IPS-18a (cell line): ENCODE measurements around the gene RPL22L1.
"Not testable (repeated sequence)": the region's sequence is repeated elsewhere in the genome, so short reads cannot be mapped to it uniquely, and the experiment has no call there.

Source experiments
- H3K27ac ChIP-seq: one replicate; pipeline ENCODE4 v1.5.1; 2013; ENCODE audit warnings: low read length
- H3K27me3 ChIP-seq: one replicate; pipeline ENCODE4 v1.6.1; 2013; ENCODE audit warnings: mild to moderate bottlenecking, low read length; ENCODE audit not compliant: control insufficient read depth, insufficient read depth
- H3K36me3 ChIP-seq: one replicate; pipeline ENCODE4 v1.6.1; 2013; ENCODE audit warnings: low read depth, low read length; ENCODE audit not compliant: control insufficient read depth
- H3K4me1 ChIP-seq: one replicate; pipeline ENCODE4 v1.6.1; 2013; ENCODE audit warnings: low read depth, low read length; ENCODE audit not compliant: control insufficient read depth
- H3K4me3 ChIP-seq: one replicate; pipeline ENCODE4 v1.5.1; 2013; ENCODE audit warnings: low read length
- H3K9ac ChIP-seq: one replicate; pipeline ENCODE4 v1.6.1; 2013; ENCODE audit warnings: mild to moderate bottlenecking, low read length, moderate library complexity
- H3K9me3 ChIP-seq: one replicate; pipeline ENCODE4 v1.6.1; 2013; ENCODE audit warnings: low read depth, low read length; ENCODE audit not compliant: control insufficient read depth

The RPL22L1 gene

DNA sequence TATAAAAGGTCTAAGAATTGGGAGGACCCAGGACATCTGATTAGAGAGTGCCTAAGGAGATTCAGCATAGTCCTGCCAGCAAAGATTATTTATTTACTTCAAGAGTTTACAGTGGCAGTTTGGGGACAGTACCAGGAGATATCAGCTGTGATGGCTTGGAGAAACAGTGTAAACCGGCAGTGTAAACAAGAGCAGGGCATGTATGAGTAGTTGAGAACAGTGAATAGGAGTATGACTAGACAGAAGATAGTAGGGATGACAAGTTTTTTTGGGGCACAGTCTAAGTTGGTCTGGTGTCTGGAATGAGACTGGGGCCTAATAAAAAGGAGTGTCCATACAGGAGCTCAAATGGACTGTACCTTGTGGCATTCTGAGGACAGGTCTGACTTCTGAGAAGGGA is 51.7 kb downstream of the RPL22L1 start:
- H3K36me3 ChIP-seq, H3K27ac ChIP-seq, H3K9ac ChIP-seq, H3K4me3 ChIP-seq, H3K27me3 ChIP-seq, H3K9me3 ChIP-seq: not testable (repeated sequence)
- H3K4me1 ChIP-seq, result peaks cover 23% of the 10 kb centered on the region

DNA sequence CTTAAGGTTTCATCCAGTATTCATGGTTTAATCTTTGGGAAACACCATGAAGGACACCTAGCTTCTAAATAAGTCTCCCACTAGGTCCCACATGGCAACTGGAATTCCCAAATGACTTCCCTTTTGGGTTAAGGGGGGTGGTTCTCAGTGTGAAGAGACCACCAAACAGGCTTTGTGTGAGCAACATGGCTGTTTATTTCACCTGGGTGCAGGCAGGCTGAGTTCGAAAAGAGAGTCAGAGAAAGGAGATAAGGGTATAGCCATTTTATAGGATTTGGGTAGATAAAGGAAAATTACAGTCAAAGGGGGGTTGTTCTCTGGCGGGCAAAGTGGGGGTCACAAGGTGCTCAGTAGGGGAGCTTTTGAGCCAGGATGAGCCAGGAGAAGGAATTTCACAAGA is 52.5 kb downstream of the RPL22L1 start:
- not testable (repeated sequence) for H3K9me3 ChIP-seq, H3K9ac ChIP-seq, H3K36me3 ChIP-seq, H3K27ac ChIP-seq, H3K4me3 ChIP-seq, H3K27me3 ChIP-seq
- H3K4me1 ChIP-seq, result peaks cover 27% of the 10 kb centered on the region

DNA sequence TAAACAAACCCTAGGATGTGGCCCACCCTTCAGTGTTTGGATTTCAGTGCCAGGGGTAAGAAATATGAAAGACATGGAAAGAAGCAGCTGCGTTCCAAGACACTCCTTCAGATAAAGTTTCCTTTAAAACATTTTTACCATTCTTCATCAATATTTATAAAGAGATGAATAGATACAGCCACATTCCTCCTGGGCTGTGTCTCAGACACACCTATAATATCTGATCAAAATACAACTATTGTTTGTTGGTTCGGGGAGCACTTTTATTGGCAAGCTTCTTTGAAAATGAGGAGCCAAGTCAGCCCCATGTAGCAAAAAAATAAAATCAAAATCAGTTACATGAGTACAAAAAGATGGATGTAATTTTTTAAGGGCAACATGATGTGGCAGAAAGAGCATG is 53.2 kb downstream of the RPL22L1 start:
- Histone ChIP-seq H3K9me3 (no peaks in the 10 kb centered on the region), H3K4me1 (peaks cover 32% of the 10 kb centered on the region), H3K27me3 (no peaks in the 10 kb centered on the region), H3K4me3 (no peak overlapping the region), H3K27ac (no peak overlapping the region), H3K9ac (no peak overlapping the region), H3K36me3 (no peaks in the 10 kb centered on the region)

DNA sequence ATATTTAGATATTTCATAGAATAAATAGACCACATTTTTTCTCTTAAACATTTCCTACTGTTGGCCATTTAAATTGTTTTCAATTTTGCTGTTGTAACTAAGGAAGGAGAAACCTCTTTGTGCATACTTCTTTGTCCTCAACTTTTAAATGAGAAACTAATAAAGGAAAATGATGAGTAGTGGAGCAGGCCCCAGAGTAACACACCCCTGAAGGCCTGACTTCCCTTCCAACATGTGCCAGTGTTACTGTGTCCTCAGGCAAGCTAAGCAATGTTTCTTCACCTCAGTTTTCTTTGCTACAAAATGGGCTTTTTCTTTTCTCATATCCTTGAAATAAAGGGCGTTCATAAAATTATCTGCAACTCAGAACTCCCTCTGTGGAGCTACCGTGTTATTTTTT is 53.7 kb downstream of the RPL22L1 start:
- Histone ChIP-seq H3K9ac (no peak overlapping the region), H3K27me3 (no peaks in the 10 kb centered on the region), H3K4me3 (no peak overlapping the region), H3K27ac (no peak overlapping the region), H3K9me3 (no peaks in the 10 kb centered on the region), H3K4me1 (peaks cover 32% of the 10 kb centered on the region), H3K36me3 (no peaks in the 10 kb centered on the region)

DNA sequence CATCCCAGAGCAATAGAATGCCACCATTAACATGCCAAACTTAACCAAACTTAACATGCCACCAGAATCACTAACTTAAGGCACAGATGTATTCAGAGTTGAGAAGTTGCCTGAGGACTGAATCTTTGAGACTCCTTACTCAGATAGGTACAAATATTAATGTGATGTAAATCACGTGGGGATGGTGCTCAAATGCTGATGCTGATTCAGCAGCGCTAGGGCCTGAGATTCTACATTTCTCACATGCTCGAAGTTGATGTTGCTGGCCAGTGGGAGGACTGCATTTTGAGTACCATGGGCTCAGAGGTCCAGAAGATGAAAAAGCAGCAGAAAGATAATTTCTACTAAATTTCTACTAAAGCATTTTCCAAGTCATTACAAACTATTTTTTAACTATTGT is 54.1 kb downstream of the RPL22L1 start:
- no peak overlapping the region for H3K27ac ChIP-seq
- H3K36me3 ChIP-seq, result no peaks in the 10 kb centered on the region
- H3K4me1 ChIP-seq, result peaks cover 32% of the 10 kb centered on the region
- no peak overlapping the region for H3K9ac ChIP-seq
- no peak overlapping the region for H3K4me3 ChIP-seq
- no peaks in the 10 kb centered on the region for H3K9me3 ChIP-seq
- H3K27me3 ChIP-seq, result no peaks in the 10 kb centered on the region

DNA sequence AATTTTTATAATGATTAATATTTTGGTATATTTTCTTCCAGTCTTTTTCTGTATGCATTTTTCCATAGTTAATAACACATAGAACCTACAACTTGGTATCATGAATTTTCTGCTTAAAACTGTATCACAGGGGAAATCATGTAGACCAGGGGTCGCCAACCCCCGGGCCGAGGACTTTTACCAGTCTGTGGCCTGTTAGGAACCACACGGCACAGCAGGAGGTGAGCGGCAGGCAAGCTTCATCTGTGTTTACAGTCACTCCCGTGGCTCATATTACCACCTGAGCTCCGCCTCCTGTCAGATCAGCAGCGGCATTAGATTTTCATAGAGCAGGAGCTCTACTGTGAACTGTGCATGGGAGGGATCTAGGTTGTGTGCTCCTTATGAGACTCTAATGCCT is 54.7 kb downstream of the RPL22L1 start:
- Histone ChIP-seq H3K27me3 (no peaks in the 10 kb centered on the region), H3K9me3 (no peaks in the 10 kb centered on the region), H3K9ac (no peak overlapping the region), H3K36me3 (no peaks in the 10 kb centered on the region), H3K27ac (no peak overlapping the region), H3K4me3 (no peak overlapping the region), H3K4me1 (peaks cover 32% of the 10 kb centered on the region)
